GM20431 (cell line): ENCODE results near the gene CCN5.

ENCODE experiments used
- in situ Hi-C: fragments of 300-500 bp; cut with MseI, MboI; formaldehyde crosslinking; loops from one replicate; pipeline ENCODE4 v1.15.0; 2020; ENCODE audit warnings: low sequenced_read_pairs; ENCODE audit not compliant: unreplicated experiment

CCN5 gene

GRCh38 chr20:44773070-44773829 is 58.1 kb downstream of the CCN5 start:
- in situ Hi-C loops = no loop called here

- in situ Hi-C loops = no loop called here
Observed at GRCh38 chr20:44776980-44777379, 61.8 kb downstream of the CCN5 start.
